Gastroesophageal sphincter (tissue), 4 donors: ENCODE results near the gene HNRNPA0. TPM values are rescaled to one million over a fixed set of nuclear protein-coding genes. Genes with fewer than 3 reads are reported as not detected.

Experiments used
- ATAC-seq: fragments of 150-250 bp; one replicate; pipeline ENCODE4 v1.9.1; 2016; ENCODE audit warnings: mild to moderate bottlenecking, moderate library complexity
- H3K27ac ChIP-seq, 4 donors: fragments of 200-600 bp; sonication (generic) in 3 of 4; 1 replicate in 3 of 4; 2 replicates in 1 of 4; pipeline ENCODE4 v1.5.1; 2016 to 2019
- H3K27me3 ChIP-seq: fragments of 200-600 bp; sonication (generic); one replicate; pipeline ENCODE4 v1.5.1; 2019
- H3K36me3 ChIP-seq, 2 donors: fragments of 200-600 bp; sonication (generic); one replicate each; pipeline ENCODE4 v1.5.1; 2019; ENCODE audit warnings: control low read depth in 1 of 2
- H3K4me1 ChIP-seq, 3 donors: fragments of 200-600 bp; sonication (generic); 1 replicate in 2 of 3; 2 replicates in 1 of 3; pipeline ENCODE4 v1.5.1; 2016 to 2019; ENCODE audit warnings: control low read depth in 2 of 3
- H3K4me3 ChIP-seq, 2 donors: fragments of 200-600 bp; sonication (generic); one replicate each; pipeline ENCODE4 v1.5.1; 2019; ENCODE audit warnings: mild to moderate bottlenecking in 1 of 2, moderate library complexity in 1 of 2
- H3K9me3 ChIP-seq, 3 donors: fragments of 200-600 bp; sonication (generic); one replicate each; pipeline ENCODE4 v1.5.1; 2017 to 2019; ENCODE audit warnings: control low read depth in 2 of 3
- CTCF ChIP-seq, 4 experiments: fragments of 200-600 bp in 2 of 4; fragments of 450-650 bp in 2 of 4; sonication (generic) in 1 of 4; IDR thresholded peaks; one replicate each; pipeline ENCODE4 v1.5.1; 2017 to 2019; ENCODE audit warnings: antibody characterized with exemption in 4 of 4, mild to moderate bottlenecking in 2 of 4, moderate library complexity in 2 of 4
- EP300 ChIP-seq: sonication (generic); formaldehyde crosslinking; IDR thresholded peaks from one replicate; pipeline ENCODE4 v1.6.1; 2017; ENCODE audit warnings: antibody characterized with exemption, mild to moderate bottlenecking
- POLR2A ChIP-seq, 2 donors: fragments of 450-650 bp; IDR thresholded peaks; one replicate each; pipeline ENCODE4 v1.6.1; 2017; ENCODE audit warnings: antibody characterized with exemption in 2 of 2, mild to moderate bottlenecking in 2 of 2, moderate library complexity in 1 of 2
- POLR2AphosphoS5 ChIP-seq: sonication (generic); formaldehyde crosslinking; IDR thresholded peaks from one replicate; pipeline ENCODE4 v1.6.1; 2017; ENCODE audit warnings: antibody characterized with exemption
- WGBS, 2 donors: methylation state at CpG; one replicate each; pipeline ENCODE4 v1.1.5; 2018; ENCODE audit warnings: low coverage in 1 of 2; 5-methylcytosine and 5-hydroxymethylcytosine counted together
- total RNA-seq, 4 donors: library from RNA; depleted of rRNA; stranded (reverse); fragments of >200 nt; gene quantifications; one replicate each; pipeline ENCODE4 v1.1.0, GENCODE V29; 2016

Gene HNRNPA0
- total RNA-seq, 4 donors from 2014 or later, result 9.9 to 17.2 (median 13.8) TPM

- Histone ChIP-seq H3K4me1 (peaks cover 0 to 27% (median 7%) of the 10 kb centered on the region in 3 donors), H3K27me3 (no peaks in the 10 kb centered on the region), H3K9me3 (no peaks in the 10 kb centered on the region), H3K27ac (peak overlapping the region in 2 of 4 donors; percentile 48 to 64), H3K36me3 (no peaks in the 10 kb centered on the region), H3K4me3 (peak overlapping the region in 1 of 2 donors; percentile 45)
- 88% methylated on average over 1 of the region's 2 CpGs; no CpG with 5 or more reads in 1 of the 2 donors for WGBS, 2 donors
- TF ChIP-seq EP300 (no peak), POLR2A (IDR thresholded peaks at IDR 0.05) (no peak), POLR2AphosphoS5 (no peak), CTCF (IDR thresholded peaks at IDR 0.05) (no peak)
- ATAC-seq, result no peak
Observed at GRCh38 chr5:137734331-137734730, 19.8 kb downstream of the HNRNPA0 start.

GRCh38 chr5:137733922-137734321, 20.2 kb downstream of the HNRNPA0 start:
- no peak overlapping the region for H3K4me3 ChIP-seq
- no peak for ATAC-seq
- H3K36me3 ChIP-seq, result no peaks in the 10 kb centered on the region
- no peaks in the 10 kb centered on the region for H3K27me3 ChIP-seq
- no peaks in the 10 kb centered on the region for H3K9me3 ChIP-seq
- 94 to 97% methylated on average over 2 to 3 of the region's 3 CpGs for WGBS, 2 donors
- no peak for TF ChIP-seq POLR2A (IDR thresholded peaks at IDR 0.05)
- peaks cover 0 to 27% (median 7%) of the 10 kb centered on the region in 3 donors for H3K4me1 ChIP-seq
- no peak overlapping the region for H3K27ac ChIP-seq

- no peak overlapping the region for H3K27ac ChIP-seq
- WGBS, 2 donors, result 92% methylated on average over 3 of the region's 3 CpGs; no CpG with 5 or more reads in 1 of the 2 donors
- no peak overlapping the region for H3K4me3 ChIP-seq
- TF ChIP-seq EP300 (no peak), POLR2AphosphoS5 (no peak), CTCF (IDR thresholded peaks at IDR 0.05) (no peak), POLR2A (IDR thresholded peaks at IDR 0.05) (no peak)
- ATAC-seq, result no peak
- H3K9me3 ChIP-seq, result no peaks in the 10 kb centered on the region
- no peaks in the 10 kb centered on the region for H3K36me3 ChIP-seq
- no peaks in the 10 kb centered on the region for H3K27me3 ChIP-seq
- peaks cover 0 to 27% (median 7%) of the 10 kb centered on the region in 3 donors for H3K4me1 ChIP-seq
Observed at GRCh38 chr5:137733006-137733405, 21.2 kb downstream of the HNRNPA0 start.

GRCh38 chr5:137731176-137731575, 23.0 kb downstream of the HNRNPA0 start:
- WGBS, 2 donors, result 73 to 75% methylated on average over 1 to 3 of the region's 3 CpGs
- Histone ChIP-seq H3K27ac (no peak overlapping the region), H3K4me1 (peaks cover 0 to 18% (median 7%) of the 10 kb centered on the region in 3 donors), H3K4me3 (no peak overlapping the region), H3K27me3 (no peaks in the 10 kb centered on the region), H3K36me3 (no peaks in the 10 kb centered on the region), H3K9me3 (no peaks in the 10 kb centered on the region)
- ATAC-seq, result no peak
- no peak for TF ChIP-seq CTCF (IDR thresholded peaks at IDR 0.05)
- no peak for TF ChIP-seq POLR2A (IDR thresholded peaks at IDR 0.05)
- no peak for TF ChIP-seq POLR2AphosphoS5
- TF ChIP-seq EP300, result no peak

- H3K4me1 ChIP-seq, result peaks cover 0 to 10% (median 0%) of the 10 kb centered on the region in 3 donors
- H3K27me3 ChIP-seq, result no peaks in the 10 kb centered on the region
- H3K27ac ChIP-seq, result no peak overlapping the region
- H3K36me3 ChIP-seq, result no peaks in the 10 kb centered on the region
- H3K4me3 ChIP-seq, result no peak overlapping the region
- no peak for ATAC-seq
- no peak for TF ChIP-seq EP300
- no peak for TF ChIP-seq POLR2A (IDR thresholded peaks at IDR 0.05)
- no peak for TF ChIP-seq CTCF (IDR thresholded peaks at IDR 0.05)
- no peak for TF ChIP-seq POLR2AphosphoS5
- no peaks in the 10 kb centered on the region for H3K9me3 ChIP-seq
Observed at GRCh38 chr5:137730336-137730735, 23.8 kb downstream of the HNRNPA0 start.
